A549 (cell line): ENCODE data around the gene IL18RAP. TPM values are rescaled to one million over a fixed set of nuclear protein-coding genes. Genes with fewer than 3 reads are reported as not detected.

ENCODE experiments used
- ATAC-seq, 2 experiments: fragments of 200-7000 bp in 1 of 2; fragments of >200 bp in 1 of 2; cut with Nextera tagmentation in 1 of 2; cut with Tn5 transposase in 1 of 2; 3 replicates each; pipeline versions ENCODE4 v1.8.0 to v1.9.1; 2018 to 2020; ENCODE audit warnings: mild to moderate bottlenecking in 1 of 2, moderate library complexity in 1 of 2
- CTCF ChIA-PET: fragments of 300-600 bp; sonication (Branson Sonifier 250); formaldehyde crosslinking; extraction: SDS; loops from one replicate; lab custom pipeline; 2021; ENCODE audit warnings: antibody characterized with exemption, inconsistent platforms; lab: Yijun Ruan, JAX
- POLR2A ChIA-PET: fragments of 350-600 bp; formaldehyde crosslinking; extraction: SDS; loops from one replicate; lab custom pipeline; 2021; ENCODE audit warnings: antibody characterized with exemption, inconsistent platforms; lab: Yijun Ruan, JAX
- DNase-seq, 2 experiments: peaks; one replicate each; pipeline versions ENCODE4 v3.0.0 to v3.0.0-alpha.2; 2011 to 2016; ENCODE audit warnings: low read depth in 1 of 2, low spot score in 1 of 2
- FAIRE-seq: peaks from 2 replicates; lab custom pipeline; 2011; peaks lifted over from hg19 to GRCh38; lab: Jason Lieb, UNC
- H3K27ac ChIP-seq, 2 experiments: fragments of >200 bp; sonication (Bioruptor Twin); formaldehyde crosslinking; 3 replicates each; pipeline ENCODE4 v1.5.1; 2016 to 2017
- H3K4me1 ChIP-seq: fragments of >200 bp; sonication (Bioruptor Twin); formaldehyde crosslinking; 3 replicates; pipeline ENCODE4 v1.6.1; 2016
- H3K4me2 ChIP-seq: fragments of >200 bp; sonication (Bioruptor Twin); formaldehyde crosslinking; 3 replicates; pipeline ENCODE4 v1.6.1; 2016
- H3K4me3 ChIP-seq: fragments of >200 bp; sonication (Bioruptor Twin); formaldehyde crosslinking; 3 replicates; pipeline ENCODE4 v1.5.1; 2016
- H3K9me3 ChIP-seq: fragments of >200 bp; sonication (Bioruptor Twin); formaldehyde crosslinking; 3 replicates; pipeline ENCODE4 v1.6.1; 2016
- CEBPB ChIP-seq, 2 experiments: fragments of >200 bp in 1 of 2; sonication (Bioruptor Twin) in 1 of 2; formaldehyde crosslinking in 1 of 2; IDR thresholded peaks; 2 replicates each; pipeline ENCODE4 v1.6.1; 2012 to 2016
- EP300 ChIP-seq, 2 experiments: fragments of >200 bp; sonication (Bioruptor Twin); formaldehyde crosslinking; IDR thresholded peaks; 2 replicates in 1 of 2; 3 replicates in 1 of 2; pipeline ENCODE4 v1.6.1; 2016 to 2017
- ESRRA ChIP-seq: fragments of 150-350 bp; IDR thresholded peaks from 2 replicates; pipeline ENCODE4 v1.6.1; 2014; ENCODE audit warnings: mild to moderate bottlenecking, low read length, borderline replicate concordance
- FOXS1 ChIP-seq: fragments of 250-450 bp; sonication (Bioruptor Pico); IDR thresholded peaks from 2 replicates; pipeline ENCODE4 v1.5.0; 2020; ENCODE audit warnings: mild to moderate bottlenecking, moderate library complexity
- GATA3 ChIP-seq: IDR thresholded peaks from 2 replicates; pipeline ENCODE4 v1.6.1; 2012; ENCODE audit warnings: borderline replicate concordance
- HDAC2 ChIP-seq: fragments of 200-600 bp; sonication (generic); IDR thresholded peaks from 2 replicates; pipeline ENCODE4 v1.6.1; 2016
- JUNB ChIP-seq: fragments of >200 bp; sonication (Bioruptor Twin); formaldehyde crosslinking; IDR thresholded peaks from 2 replicates; pipeline ENCODE4 v1.6.1; 2016
- KDM5A ChIP-seq: fragments of 200-600 bp; sonication (generic); IDR thresholded peaks from 2 replicates; pipeline ENCODE4 v1.6.1; 2016; ENCODE audit warnings: antibody characterized with exemption, mild to moderate bottlenecking
- MAZ ChIP-seq: fragments of 150-350 bp; IDR thresholded peaks from 2 replicates; pipeline ENCODE4 v1.6.1; 2014; ENCODE audit warnings: antibody characterized with exemption, low read depth, low read length, borderline replicate concordance
- NFE2L2 ChIP-seq: fragments of 150-350 bp; conservative IDR thresholded peaks from 2 replicates; pipeline ENCODE4 v1.6.1; 2014; ENCODE audit warnings: low read length
- NR3C1 ChIP-seq: fragments of >200 bp; sonication (Bioruptor Twin); formaldehyde crosslinking; IDR thresholded peaks from 3 replicates; pipeline ENCODE4 v1.6.1; 2017
- RCOR1 ChIP-seq: fragments of 150-350 bp; IDR thresholded peaks from 2 replicates; pipeline ENCODE4 v1.6.1; 2014; ENCODE audit warnings: antibody characterized with exemption, low read length, low read depth
- REST ChIP-seq: fragments of 200-600 bp; sonication (generic); IDR thresholded peaks from 2 replicates; pipeline ENCODE4 v1.6.1; 2016; ENCODE audit warnings: antibody characterized with exemption, mild to moderate bottlenecking, moderate library complexity
- RFX5 ChIP-seq: fragments of 450-650 bp; IDR thresholded peaks from 2 replicates; pipeline ENCODE4 v1.7.1; 2014; ENCODE audit warnings: antibody characterized with exemption, mild to moderate bottlenecking, moderate library complexity
- RNF2 ChIP-seq: fragments of 200-600 bp; sonication (generic); IDR thresholded peaks from 2 replicates; pipeline ENCODE4 v1.6.1; 2016; ENCODE audit warnings: low read depth, mild to moderate bottlenecking, antibody characterized with exemption, moderate library complexity, borderline replicate concordance
- ZSCAN20 ChIP-seq: fragments of 250-450 bp; sonication (Bioruptor Pico); IDR thresholded peaks from 2 replicates; pipeline ENCODE4 v1.8.0; 2022; ENCODE audit warnings: mild to moderate bottlenecking, moderate library complexity
- WGBS: methylation state at CpG from one replicate; pipeline ENCODE4 v1.1.6; 2017; ENCODE audit errors: missing lambda C conversion rate; 5-methylcytosine and 5-hydroxymethylcytosine counted together
- polyA plus RNA-seq, 4 experiments: library from polyadenylated mRNA; depleted of rRNA in 3 of 4; stranded (reverse); fragments of >200 nt; fragmentation: RNase III in 1 of 4; extraction: RNeasy Plus Mini Kit Qiagen cat#74134 plus additional on column Dnase treatment in 1 of 4; gene quantifications; 2 replicates in 3 of 4; 3 replicates in 1 of 4; pipeline ENCODE4 v1.2.3, GENCODE V29; 2011 to 2017
- TF ChIP-seq, protein P1 (sequence below): fragments of 150-350 bp; IDR thresholded peaks from 2 replicates; pipeline ENCODE4 v1.6.1; 2014; ENCODE audit warnings: low read depth, mild to moderate bottlenecking, low read length
- TF ChIP-seq, protein P2 (sequence below): fragments of 250-450 bp; sonication (Bioruptor Pico); IDR thresholded peaks from 2 replicates; pipeline ENCODE4 v1.5.0; 2020; ENCODE audit warnings: low read depth, mild to moderate bottlenecking, moderate library complexity
- TF ChIP-seq, protein P3 (sequence below): fragments of 250-450 bp; sonication (Bioruptor Pico); IDR thresholded peaks from 2 replicates; pipeline ENCODE4 v1.5.0; 2021; ENCODE audit warnings: mild to moderate bottlenecking, moderate library complexity, borderline replicate concordance
- TF ChIP-seq, protein P4 (sequence below): fragments of >200 bp; sonication (Bioruptor Twin); formaldehyde crosslinking; IDR thresholded peaks from 2 replicates; pipeline ENCODE4 v1.6.1; 2016

IL18RAP gene
- polyA plus RNA-seq, 2 of the 4 experiments (the other 2 are of a cell fraction): 0.04 TPM; not detected in 1

DNA sequence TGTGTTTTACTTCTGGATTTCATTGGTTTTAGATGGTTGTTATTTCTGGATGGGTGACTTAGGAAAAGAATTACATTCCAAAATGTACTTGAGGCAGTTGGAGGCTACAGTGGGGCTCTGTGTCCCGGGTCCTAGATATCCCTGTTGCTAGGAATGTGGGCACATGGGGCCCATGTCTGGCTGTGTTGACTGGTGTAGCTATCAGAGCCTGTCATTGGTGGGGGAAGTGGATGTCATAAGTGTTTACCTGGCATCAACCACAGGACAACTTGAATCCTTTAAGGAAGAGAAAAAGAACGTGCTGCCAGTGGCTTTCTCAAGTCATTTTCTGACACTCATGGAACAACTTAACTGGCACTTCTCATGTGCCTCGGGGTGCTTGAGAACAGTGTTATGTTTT is 37.0 kb upstream of the IL18RAP start (continued):
- TF ChIP-seq, protein P1, sequence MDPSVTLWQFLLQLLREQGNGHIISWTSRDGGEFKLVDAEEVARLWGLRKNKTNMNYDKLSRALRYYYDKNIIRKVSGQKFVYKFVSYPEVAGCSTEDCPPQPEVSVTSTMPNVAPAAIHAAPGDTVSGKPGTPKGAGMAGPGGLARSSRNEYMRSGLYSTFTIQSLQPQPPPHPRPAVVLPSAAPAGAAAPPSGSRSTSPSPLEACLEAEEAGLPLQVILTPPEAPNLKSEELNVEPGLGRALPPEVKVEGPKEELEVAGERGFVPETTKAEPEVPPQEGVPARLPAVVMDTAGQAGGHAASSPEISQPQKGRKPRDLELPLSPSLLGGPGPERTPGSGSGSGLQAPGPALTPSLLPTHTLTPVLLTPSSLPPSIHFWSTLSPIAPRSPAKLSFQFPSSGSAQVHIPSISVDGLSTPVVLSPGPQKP: no peak
- TF ChIP-seq ESRRA: no peak
- TF ChIP-seq, protein P2, sequence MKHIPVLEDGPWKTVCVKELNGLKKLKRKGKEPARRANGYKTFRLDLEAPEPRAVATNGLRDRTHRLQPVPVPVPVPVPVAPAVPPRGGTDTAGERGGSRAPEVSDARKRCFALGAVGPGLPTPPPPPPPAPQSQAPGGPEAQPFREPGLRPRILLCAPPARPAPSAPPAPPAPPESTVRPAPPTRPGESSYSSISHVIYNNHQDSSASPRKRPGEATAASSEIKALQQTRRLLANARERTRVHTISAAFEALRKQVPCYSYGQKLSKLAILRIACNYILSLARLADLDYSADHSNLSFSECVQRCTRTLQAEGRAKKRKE (CRISPR knock-in tag): no peak

- no peak for DNase-seq
- no peak for TF ChIP-seq RCOR1
- TF ChIP-seq KDM5A: no peak
- TF ChIP-seq RFX5: no peak
- TF ChIP-seq REST: no peak
- TF ChIP-seq JUNB: no peak
- no peak for TF ChIP-seq GATA3
- TF ChIP-seq, protein P1: no peak
- no peak for TF ChIP-seq MAZ
- no peak for TF ChIP-seq RNF2
- TF ChIP-seq NR3C1: no peak
- no peak for TF ChIP-seq EP300 (IDR thresholded peaks at IDR 0.05)
- no peak for TF ChIP-seq NFE2L2
- POLR2A ChIA-PET: no interaction called here
- WGBS: 31% methylated on average over 2 of the region's 3 CpGs
- CTCF ChIA-PET: no interaction called here
- no peak overlapping the region for H3K27ac ChIP-seq
- peaks cover 10% of the 10 kb centered on the region; the same call in 2 of the 3 replicates for H3K9me3 ChIP-seq
- ATAC-seq: no peak
- H3K4me1 ChIP-seq: no peaks in the 10 kb centered on the region
- no peak for FAIRE-seq
- H3K4me2 ChIP-seq: no peak overlapping the region
- H3K4me3 ChIP-seq: no peak overlapping the region
Observed at GRCh38 chr2:102386867-102387541, 36.0 kb upstream of the IL18RAP start.

DNA sequence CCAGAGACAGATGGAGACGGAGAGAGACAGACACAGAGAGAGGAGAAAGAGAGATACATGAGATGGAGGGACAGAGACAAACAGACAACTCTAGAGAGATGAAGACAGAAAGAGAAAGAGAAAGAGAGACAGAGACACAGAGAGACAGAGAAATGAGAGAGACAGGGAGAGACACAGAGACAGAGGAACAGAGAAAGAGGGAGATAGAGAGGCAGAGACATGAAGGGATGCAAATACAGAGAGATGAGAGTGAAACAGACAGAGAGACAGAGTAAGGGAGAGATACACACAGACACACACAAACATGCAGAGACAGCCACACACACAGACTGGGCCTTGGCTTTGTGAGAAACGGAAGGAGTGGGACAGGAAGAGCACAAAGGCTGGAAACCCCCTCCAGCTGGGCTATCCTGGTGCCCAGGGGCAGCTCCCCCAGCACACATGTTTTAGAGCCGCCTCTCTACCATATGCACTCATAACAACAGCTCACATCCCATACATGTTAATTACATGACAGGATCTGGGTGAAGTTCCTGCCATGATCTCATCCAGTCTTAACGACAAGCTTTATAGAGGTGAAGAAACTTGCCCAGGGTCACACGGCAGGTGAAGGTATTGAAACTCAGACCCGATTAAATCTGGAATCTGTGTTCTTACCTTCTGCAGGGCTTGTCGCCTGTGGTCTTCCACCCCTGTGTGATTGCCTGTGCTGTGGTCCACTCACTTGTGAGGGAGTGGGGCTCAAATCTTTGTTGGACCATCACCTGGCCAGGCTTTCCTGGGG is 35.0 kb upstream of the IL18RAP start:
- ChIA-PET CTCF (no interaction called here), POLR2A (no interaction called here)
- Histone ChIP-seq H3K4me1 (no peaks in the 10 kb centered on the region), H3K27ac (no peak overlapping the region), H3K4me3 (no peak overlapping the region), H3K4me2 (no peak overlapping the region), H3K9me3 (peaks cover 6% of the 10 kb centered on the region; the same call in 1 of the 3 replicates)
- FAIRE-seq (no peak), DNase-seq (no peak), ATAC-seq (no peak)
- 72% methylated on average over 7 of the region's 7 CpGs for WGBS
- TF ChIP-seq FOXS1 (no peak), ZSCAN20 (CRISPR knock-in tag) (no peak), CEBPB (IDR thresholded peaks at IDR 0.05) (no peak), HDAC2 (no peak), NR3C1 (no peak)
- TF ChIP-seq, protein P3, sequence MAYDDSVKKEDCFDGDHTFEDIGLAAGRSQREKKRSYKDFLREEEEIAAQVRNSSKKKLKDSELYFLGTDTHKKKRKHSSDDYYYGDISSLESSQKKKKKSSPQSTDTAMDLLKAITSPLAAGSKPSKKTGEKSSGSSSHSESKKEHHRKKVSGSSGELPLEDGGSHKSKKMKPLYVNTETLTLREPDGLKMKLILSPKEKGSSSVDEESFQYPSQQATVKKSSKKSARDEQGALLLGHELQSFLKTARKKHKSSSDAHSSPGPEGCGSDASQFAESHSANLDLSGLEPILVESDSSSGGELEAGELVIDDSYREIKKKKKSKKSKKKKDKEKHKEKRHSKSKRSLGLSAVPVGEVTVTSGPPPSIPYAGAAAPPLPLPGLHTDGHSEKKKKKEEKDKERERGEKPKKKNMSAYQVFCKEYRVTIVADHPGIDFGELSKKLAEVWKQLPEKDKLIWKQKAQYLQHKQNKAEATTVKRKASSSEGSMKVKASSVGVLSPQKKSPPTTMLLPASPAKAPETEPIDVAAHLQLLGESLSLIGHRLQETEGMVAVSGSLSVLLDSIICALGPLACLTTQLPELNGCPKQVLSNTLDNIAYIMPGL (CRISPR knock-in tag): no peak
- TF ChIP-seq, protein P4, sequence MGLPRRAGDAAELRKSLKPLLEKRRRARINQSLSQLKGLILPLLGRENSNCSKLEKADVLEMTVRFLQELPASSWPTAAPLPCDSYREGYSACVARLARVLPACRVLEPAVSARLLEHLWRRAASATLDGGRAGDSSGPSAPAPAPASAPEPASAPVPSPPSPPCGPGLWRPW: no peak
- TF ChIP-seq, protein P1: no peak
